GM10266 (cell line): ENCODE data around the gene EXD3.
A peak's percentile ranks its signal among the peaks of the same experiment; 100 is the strongest.
"Not testable (repeated sequence)": the region's sequence is repeated elsewhere in the genome, so short reads cannot be mapped to it uniquely, and the experiment has no call there.

ENCODE experiments used
- DNase-seq: peaks from one replicate; pipeline ENCODE4 v3.0.0; 2012; ENCODE audit errors: extremely low spot score
- CTCF ChIP-seq: IDR thresholded peaks from 2 replicates; pipeline ENCODE4 v1.5.1; 2012; ENCODE audit warnings: mild to moderate bottlenecking, low read depth; ENCODE audit not compliant: control insufficient read depth, insufficient read depth; ENCODE audit errors: missing control alignments

The EXD3 gene

GRCh38 chr9:137422604-137423513, at the start of gene EXD3, which contains the start of gene NOXA1:
Gene EXD3, minus strand, starts transcription at chr9:137423162. Its CDS starts 27,805 bp downstream, at chr9:137395357.
Gene NOXA1, plus strand, starts transcription at chr9:137423393. Its CDS starts 137 bp downstream, at chr9:137423530.
- DNase-seq, result peak; percentile 100
- peak; percentile 71 for TF ChIP-seq CTCF

DNA sequence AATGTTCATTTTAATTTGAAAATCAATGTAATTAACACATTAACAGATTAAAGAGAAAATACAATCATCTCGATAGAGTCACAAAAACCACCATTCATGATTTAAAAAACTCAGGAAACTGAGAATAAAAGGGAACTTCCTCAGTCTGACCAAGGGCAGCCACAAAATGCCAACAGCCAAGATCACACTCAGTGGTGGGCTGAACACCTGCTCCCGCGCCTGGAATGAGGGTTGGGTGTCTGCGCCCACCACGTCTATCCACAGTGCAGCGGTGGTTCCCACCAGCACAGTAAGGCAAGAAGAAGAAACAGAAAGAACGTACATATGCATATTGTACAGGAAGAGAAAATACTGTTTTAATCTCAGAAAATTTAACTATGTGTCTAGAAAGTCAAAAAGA, 47.8 kb upstream of the EXD3 start:
- no peak for TF ChIP-seq CTCF
- DNase-seq, result no peak

GRCh38 chr9:137467896-137468295, 44.9 kb upstream of the EXD3 start:
- TF ChIP-seq CTCF, result no peak
- no peak for DNase-seq

DNA sequence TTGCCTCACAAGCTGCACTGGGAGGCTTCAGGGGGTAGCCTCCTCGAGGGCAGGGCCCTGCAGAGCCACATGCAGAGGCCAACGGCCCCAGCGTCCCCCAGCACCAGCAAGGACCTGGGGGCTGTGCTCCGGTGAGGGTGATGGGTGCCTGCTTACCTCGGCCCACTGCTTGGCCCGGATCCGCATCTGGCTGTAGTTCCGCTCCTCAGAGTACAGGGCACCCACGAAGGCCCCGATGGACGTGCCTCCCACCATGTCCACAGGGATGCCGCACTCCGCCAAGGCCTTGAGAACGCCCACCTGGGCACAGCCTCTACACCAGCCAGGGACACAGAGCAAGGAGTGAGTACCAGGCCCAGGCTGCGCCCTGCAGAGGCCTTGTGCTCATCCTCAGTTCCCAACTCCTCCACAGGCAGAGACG, 44.2 kb upstream of the EXD3 start:
- no peak for DNase-seq
- no peak for TF ChIP-seq CTCF

DNA sequence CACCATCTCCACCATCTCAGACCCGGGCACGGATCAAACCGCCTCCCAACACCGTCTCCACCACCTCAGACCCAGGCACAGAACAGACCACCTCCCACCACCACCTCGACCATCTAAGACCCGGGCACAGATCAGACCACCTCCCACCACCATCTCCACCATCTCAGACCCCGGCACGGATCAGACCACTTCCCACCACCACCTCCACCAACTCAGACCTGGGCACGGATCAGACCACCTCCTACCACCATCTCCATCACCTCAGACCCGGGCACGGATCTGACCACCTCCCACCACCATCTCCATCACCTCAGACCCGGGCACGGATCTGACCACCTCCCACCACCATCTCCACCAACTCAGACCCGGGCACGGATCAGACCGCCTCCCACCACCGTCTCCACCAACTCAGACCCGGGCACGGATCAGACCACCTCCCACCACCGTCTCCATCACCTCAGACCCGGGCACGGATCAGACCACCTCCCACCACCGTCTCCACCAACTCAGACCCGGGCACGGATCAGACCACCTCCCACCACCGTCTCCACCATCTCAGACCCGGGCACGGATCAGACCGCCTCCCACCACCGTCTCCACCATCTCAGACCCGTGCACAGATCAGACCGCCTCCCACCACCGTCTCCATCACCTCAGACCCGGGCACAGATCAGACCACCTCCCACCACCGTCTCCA, 43.6 kb upstream of the EXD3 start:
- DNase-seq, result not testable (repeated sequence)

GRCh38 chr9:137465720-137466388, 42.9 kb upstream of the EXD3 start:
- no peak for TF ChIP-seq CTCF

GRCh38 chr9:137465000-137465719, 42.2 kb upstream of the EXD3 start:
- TF ChIP-seq CTCF, result no peak
- no peak for DNase-seq

More at GRCh38 chr9:137465720-137466388, 42.9 kb upstream of the EXD3 start:
- DNase-seq, result no peak
